ENCODE data around the gene FEZ2.

The FEZ2 gene

GRCh38 chr2:36577884-36578283 lies 20.1 kb downstream of the FEZ2 start:
- H3K9me3 Mint-ChIP-seq = no peaks in the 10 kb centered on the region
- peaks cover 13% of the 10 kb centered on the region for H3K4me1 Mint-ChIP-seq (ENCODE audit: low read depth)
- peaks cover 98% of the 10 kb centered on the region for H3K36me3 Mint-ChIP-seq (ENCODE audit: low read depth)
- H3K27ac Mint-ChIP-seq = no peak overlapping the region
- no peaks in the 10 kb centered on the region for H3K27me3 Mint-ChIP-seq
- H3K4me3 Mint-ChIP-seq = no peak overlapping the region
- no peak for DNase-seq

DNA sequence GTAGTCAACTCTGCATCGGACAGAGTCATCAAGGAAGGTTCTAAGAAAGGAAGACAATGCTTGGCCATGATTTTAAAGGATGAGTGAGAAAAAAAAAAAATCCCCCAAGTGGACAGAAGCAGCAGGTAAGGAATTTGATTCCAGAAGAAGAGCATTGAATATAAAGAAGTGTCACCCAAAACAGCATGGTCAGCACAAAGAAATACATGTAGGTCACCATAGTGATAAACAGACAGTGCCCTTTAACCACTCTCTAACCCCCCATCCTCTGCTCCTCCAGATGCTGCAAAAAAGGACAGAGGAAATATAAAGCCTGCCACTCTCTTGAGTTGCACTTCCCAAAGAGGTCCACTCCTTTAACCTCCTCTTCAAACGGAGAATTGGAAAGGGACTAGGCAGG lies 23.4 kb downstream of the FEZ2 start:
- H3K27me3 Mint-ChIP-seq = no peaks in the 10 kb centered on the region
- peaks cover 87% of the 10 kb centered on the region for H3K36me3 Mint-ChIP-seq (ENCODE audit: low read depth)
- H3K27ac Mint-ChIP-seq = no peak overlapping the region
- no peak for DNase-seq
- H3K4me1 Mint-ChIP-seq (ENCODE audit: low read depth) = peaks cover 13% of the 10 kb centered on the region
- no peaks in the 10 kb centered on the region for H3K9me3 Mint-ChIP-seq
- H3K4me3 Mint-ChIP-seq = no peak overlapping the region

DNA sequence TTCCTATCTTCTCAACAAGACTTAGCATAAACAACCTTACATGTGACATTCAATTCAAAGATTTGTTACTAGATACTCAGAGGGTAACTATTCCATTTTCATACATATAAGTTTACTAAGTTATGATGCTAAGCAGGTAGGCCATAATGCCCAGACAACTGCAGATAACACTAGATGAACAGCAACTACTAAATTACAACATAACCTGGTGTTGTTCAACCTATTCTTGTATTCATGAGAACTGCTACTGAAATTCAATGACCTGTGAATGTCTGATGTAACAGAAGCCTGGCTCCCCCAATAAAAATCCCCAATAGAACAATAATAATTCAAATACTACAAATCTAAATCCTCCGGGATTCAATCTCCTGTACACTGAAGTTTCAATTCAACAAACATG lies 24.8 kb downstream of the FEZ2 start:
- peaks cover 85% of the 10 kb centered on the region for H3K36me3 Mint-ChIP-seq (ENCODE audit: low read depth)
- no peaks in the 10 kb centered on the region for H3K27me3 Mint-ChIP-seq
- H3K9me3 Mint-ChIP-seq = no peaks in the 10 kb centered on the region

GRCh38 chr2:36572719-36573059 lies 25.3 kb downstream of the FEZ2 start:
- Mint-ChIP-seq H3K27me3 (no peaks in the 10 kb centered on the region), H3K27ac (no peak overlapping the region), H3K4me1 (ENCODE audit: low read depth) (no peaks in the 10 kb centered on the region), H3K4me3 (no peak overlapping the region), H3K36me3 (ENCODE audit: low read depth) (peaks cover 83% of the 10 kb centered on the region), H3K9me3 (no peaks in the 10 kb centered on the region)
- no peak for DNase-seq

More for the DNA sequence above, 24.8 kb downstream of the FEZ2 start:
- Mint-ChIP-seq H3K4me1 (ENCODE audit: low read depth) (peaks cover under 1% of the 10 kb centered on the region), H3K4me3 (no peak overlapping the region), H3K27ac (no peak overlapping the region)
- DNase-seq = no peak

DNA sequence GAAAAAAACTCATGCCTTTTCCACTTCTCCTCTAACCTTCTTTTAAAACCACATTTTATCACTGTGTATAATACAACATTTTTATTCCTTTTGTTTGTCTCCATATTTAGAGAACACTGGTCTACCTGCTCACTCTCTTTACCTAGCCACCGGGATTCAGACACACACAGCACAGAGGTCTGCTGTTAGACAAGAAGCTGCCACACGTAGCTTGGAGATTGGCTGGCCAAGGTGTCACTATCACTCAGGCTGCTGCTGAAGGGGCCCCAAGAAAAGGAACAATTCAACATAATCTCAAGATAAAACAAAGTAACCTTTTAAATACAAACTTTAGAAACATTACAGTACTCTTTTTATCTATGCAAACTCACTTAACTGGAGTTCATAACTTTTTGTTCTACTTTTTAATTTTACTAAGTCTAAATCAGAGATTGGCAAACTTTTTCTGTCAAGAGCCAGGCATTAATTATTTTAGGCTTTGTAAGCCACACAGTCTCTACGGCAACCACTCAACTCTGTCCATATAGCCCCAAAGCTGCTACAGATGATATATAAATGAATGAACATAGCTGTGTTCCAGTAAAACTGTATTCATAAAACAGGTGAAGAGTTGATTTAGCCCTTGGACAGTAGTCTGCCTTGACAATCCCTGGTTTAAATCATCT lies 25.8 kb downstream of the FEZ2 start:
- Mint-ChIP-seq H3K36me3 (ENCODE audit: low read depth) (peaks cover 82% of the 10 kb centered on the region), H3K27ac (no peak overlapping the region), H3K9me3 (no peaks in the 10 kb centered on the region), H3K4me3 (no peak overlapping the region), H3K4me1 (ENCODE audit: low read depth) (no peaks in the 10 kb centered on the region), H3K27me3 (no peaks in the 10 kb centered on the region)
- DNase-seq = no peak

DNA sequence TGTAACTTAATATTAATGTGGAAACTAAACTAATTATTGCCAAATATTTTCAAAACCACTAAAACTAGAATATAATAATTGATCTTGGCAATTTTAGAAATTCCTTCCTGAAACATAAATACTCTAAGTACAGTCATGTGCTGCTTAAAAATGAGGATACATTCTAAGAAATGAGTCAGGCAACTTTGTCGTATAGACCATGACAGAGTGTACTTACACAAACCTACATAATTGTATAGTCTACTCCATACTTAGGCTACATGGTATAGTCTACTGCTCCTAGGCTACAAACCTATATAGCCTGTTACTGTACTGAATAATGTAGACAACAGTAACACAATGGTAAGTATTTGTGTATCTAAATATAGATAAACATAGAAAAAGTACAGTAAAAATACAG lies 27.6 kb downstream of the FEZ2 start:
- no peaks in the 10 kb centered on the region for H3K9me3 Mint-ChIP-seq
- H3K36me3 Mint-ChIP-seq (ENCODE audit: low read depth) = peaks cover 81% of the 10 kb centered on the region
- no peaks in the 10 kb centered on the region for H3K27me3 Mint-ChIP-seq
- no peak overlapping the region for H3K27ac Mint-ChIP-seq
- H3K4me3 Mint-ChIP-seq = no peak overlapping the region
- DNase-seq = no peak
- H3K4me1 Mint-ChIP-seq (ENCODE audit: low read depth) = no peaks in the 10 kb centered on the region

DNA sequence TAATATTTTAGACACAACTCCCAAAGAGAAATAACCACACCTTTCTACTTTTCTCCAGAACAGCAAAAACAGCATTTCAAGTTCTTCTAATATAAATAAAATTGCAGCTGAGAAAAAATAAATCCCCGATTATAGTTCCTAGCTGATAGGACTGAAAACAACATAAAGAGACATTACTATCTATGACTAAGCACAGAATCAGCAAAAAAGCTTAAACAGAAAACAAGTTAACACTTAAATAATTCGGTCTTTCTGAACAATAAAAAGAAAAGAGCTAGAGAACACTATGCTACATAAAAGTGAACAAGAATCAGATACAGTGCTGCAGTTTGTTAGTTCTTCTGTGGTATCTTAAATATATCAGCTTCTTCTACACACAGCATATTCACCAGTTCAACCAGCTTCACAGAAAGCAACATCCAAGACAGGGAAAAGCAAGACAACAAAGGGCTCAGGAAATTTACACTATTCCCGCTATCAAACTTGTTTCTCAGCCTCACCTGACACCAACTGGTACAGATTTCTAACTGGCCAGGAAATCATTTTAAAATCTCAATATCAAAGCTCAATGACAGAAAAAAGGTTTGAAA lies 28.6 kb downstream of the FEZ2 start:
- DNase-seq = no peak
- Mint-ChIP-seq H3K27ac (no peak overlapping the region), H3K36me3 (ENCODE audit: low read depth) (peaks cover 81% of the 10 kb centered on the region), H3K9me3 (no peaks in the 10 kb centered on the region), H3K4me1 (ENCODE audit: low read depth) (no peaks in the 10 kb centered on the region), H3K27me3 (no peaks in the 10 kb centered on the region), H3K4me3 (no peak overlapping the region)

DNA sequence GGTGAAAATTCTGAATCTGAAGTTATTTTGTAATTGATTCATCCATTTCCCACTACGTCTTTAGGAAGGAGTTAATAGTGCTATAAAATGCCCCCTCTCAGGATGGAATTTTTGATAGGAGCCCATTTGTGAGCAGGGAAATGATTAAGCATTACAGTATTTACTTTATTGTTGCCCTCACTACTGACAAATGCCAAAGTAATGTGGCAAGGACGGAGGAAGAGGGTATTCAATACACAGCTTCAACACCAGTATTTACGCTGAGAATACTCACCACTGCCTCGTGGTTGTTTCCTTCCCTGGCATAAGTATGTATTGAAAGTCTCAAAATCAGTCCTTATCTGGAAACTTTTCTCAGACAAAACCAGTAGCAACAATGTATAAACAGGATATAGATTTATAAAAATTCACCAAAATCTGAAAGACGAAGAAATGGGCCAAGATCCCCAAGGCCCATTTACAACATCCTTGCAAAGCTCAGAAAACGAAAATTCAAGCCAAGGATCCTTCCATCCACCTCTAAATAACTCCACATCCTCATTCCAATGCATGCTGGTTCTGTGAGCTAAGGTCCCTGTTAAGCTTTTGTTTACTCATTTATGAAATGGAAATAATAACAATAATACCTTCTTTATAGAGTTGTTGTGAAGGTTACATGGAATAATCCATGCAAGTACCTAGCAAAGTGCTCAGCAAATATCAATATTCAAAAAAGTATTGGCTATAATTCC lies 29.3 kb downstream of the FEZ2 start:
- H3K9me3 Mint-ChIP-seq = no peaks in the 10 kb centered on the region
- no peaks in the 10 kb centered on the region for H3K27me3 Mint-ChIP-seq
- peaks cover 2% of the 10 kb centered on the region for H3K4me1 Mint-ChIP-seq (ENCODE audit: low read depth)
- H3K27ac Mint-ChIP-seq = no peak overlapping the region
- peaks cover 81% of the 10 kb centered on the region for H3K36me3 Mint-ChIP-seq (ENCODE audit: low read depth)
- H3K4me3 Mint-ChIP-seq = no peak overlapping the region
- no peak for DNase-seq

- Mint-ChIP-seq H3K36me3 (ENCODE audit: low read depth) (peaks cover 78% of the 10 kb centered on the region), H3K9me3 (no peaks in the 10 kb centered on the region), H3K27ac (no peak overlapping the region), H3K27me3 (no peaks in the 10 kb centered on the region), H3K4me3 (no peak overlapping the region), H3K4me1 (ENCODE audit: low read depth) (peaks cover 7% of the 10 kb centered on the region)
- DNase-seq = no peak
These were observed 30.1 kb downstream of the FEZ2 start for GRCh38 chr2:36567711-36568408.

DNA sequence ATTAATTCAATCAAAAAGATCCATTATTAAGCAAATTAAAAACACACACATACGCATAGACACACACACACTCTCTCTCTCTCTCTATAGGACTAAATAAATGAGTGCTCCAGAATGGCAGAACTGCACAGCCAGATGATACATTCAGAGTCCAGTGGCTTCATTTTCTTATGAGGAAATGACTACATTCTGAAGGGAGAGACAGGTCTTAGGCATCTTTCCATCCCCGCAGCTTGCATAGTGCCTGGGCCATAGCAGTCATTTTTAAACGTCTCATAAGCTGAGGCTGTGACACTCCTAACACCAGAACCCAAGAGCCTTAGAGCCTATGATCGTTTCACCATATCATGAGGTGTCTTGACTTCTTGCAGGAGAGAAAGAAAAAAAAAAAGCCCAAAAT lies 31.1 kb downstream of the FEZ2 start:
- peaks cover 9% of the 10 kb centered on the region for H3K4me1 Mint-ChIP-seq (ENCODE audit: low read depth)
- H3K27me3 Mint-ChIP-seq = no peaks in the 10 kb centered on the region
- no peak overlapping the region for H3K4me3 Mint-ChIP-seq
- peaks cover 69% of the 10 kb centered on the region for H3K36me3 Mint-ChIP-seq (ENCODE audit: low read depth)
- no peak overlapping the region for H3K27ac Mint-ChIP-seq
- no peaks in the 10 kb centered on the region for H3K9me3 Mint-ChIP-seq
- DNase-seq = no peak

DNA sequence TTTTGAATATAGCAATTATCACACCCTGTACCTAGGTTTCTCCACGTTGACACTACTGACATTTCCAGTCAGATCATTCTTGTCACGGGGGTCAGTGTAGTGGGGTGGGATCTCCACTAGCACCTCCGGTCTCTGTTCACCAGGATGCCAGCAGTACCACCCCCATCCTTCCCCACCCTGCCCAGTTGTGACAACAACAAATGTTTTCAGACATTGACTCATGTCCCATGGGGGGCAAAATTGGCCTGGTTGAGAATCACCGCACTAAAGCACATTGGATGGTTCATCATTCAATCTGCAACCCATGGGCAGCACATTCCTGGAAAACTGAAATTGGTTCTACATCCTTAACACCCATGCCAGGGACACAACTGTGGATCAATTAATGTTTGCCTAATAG lies 32.3 kb downstream of the FEZ2 start:
- Mint-ChIP-seq H3K4me1 (ENCODE audit: low read depth) (peaks cover 13% of the 10 kb centered on the region), H3K27ac (no peak overlapping the region), H3K36me3 (ENCODE audit: low read depth) (peaks cover 71% of the 10 kb centered on the region)

GRCh38 chr2:36564377-36564930 lies 33.5 kb downstream of the FEZ2 start:
- Mint-ChIP-seq H3K36me3 (ENCODE audit: low read depth) (peaks cover 78% of the 10 kb centered on the region), H3K4me1 (ENCODE audit: low read depth) (peaks cover 13% of the 10 kb centered on the region), H3K9me3 (no peaks in the 10 kb centered on the region), H3K27me3 (no peaks in the 10 kb centered on the region), H3K27ac (no peak overlapping the region), H3K4me3 (no peak overlapping the region)
- DNase-seq = no peak

More for the DNA sequence above, 32.3 kb downstream of the FEZ2 start:
- DNase-seq = no peak
- no peaks in the 10 kb centered on the region for H3K9me3 Mint-ChIP-seq
- H3K27me3 Mint-ChIP-seq = no peaks in the 10 kb centered on the region
- no peak overlapping the region for H3K4me3 Mint-ChIP-seq

DNA sequence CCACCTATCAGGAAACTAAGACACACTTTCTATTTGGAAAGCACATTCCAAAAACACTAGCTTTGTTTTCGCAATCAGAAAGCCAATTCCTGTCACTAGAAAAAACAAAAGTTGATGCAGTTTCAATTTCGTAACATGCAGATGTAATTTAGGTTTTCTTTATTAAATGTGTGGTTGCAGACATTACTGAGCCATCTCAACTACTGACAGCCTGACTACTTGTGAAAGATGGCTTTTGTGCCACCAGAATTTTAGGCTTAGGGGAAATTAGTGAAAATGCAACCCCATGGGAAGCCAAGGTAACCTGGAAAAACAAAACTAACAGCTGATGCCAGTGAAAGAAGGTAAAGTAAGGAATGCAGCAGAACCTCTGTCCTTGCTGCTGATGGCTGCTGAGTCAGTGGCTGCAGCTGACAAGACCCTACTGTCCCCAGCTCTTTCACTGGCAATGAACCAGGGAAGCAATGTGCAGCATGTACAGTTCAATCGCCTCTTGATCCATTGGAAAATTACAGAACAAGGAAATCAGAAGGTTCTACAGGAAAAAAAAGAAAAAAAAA lies 34.9 kb downstream of the FEZ2 start:
- Mint-ChIP-seq H3K9me3 (no peaks in the 10 kb centered on the region), H3K27me3 (no peaks in the 10 kb centered on the region), H3K36me3 (ENCODE audit: low read depth) (peaks cover 74% of the 10 kb centered on the region), H3K4me1 (ENCODE audit: low read depth) (peaks cover 13% of the 10 kb centered on the region), H3K27ac (no peak overlapping the region), H3K4me3 (no peak overlapping the region)
- no peak for DNase-seq

GRCh38 chr2:36562240-36562639 lies 35.7 kb downstream of the FEZ2 start:
- Mint-ChIP-seq H3K27ac (no peak overlapping the region), H3K36me3 (ENCODE audit: low read depth) (peaks cover 68% of the 10 kb centered on the region), H3K27me3 (no peaks in the 10 kb centered on the region), H3K4me1 (ENCODE audit: low read depth) (peaks cover 13% of the 10 kb centered on the region), H3K9me3 (no peaks in the 10 kb centered on the region), H3K4me3 (no peak overlapping the region)
- no peak for DNase-seq
